ENCODE data around the gene RAD54L. TPM values are rescaled to one million over a fixed set of nuclear protein-coding genes. Genes with fewer than 3 reads are reported as not detected.

The RAD54L gene
- total RNA-seq, 6 donors from 2014 or later = 0.78 to 2.4 (median 1.6) TPM; not detected in 2

GRCh38 chr1:46262508-46262907 is 14.9 kb downstream of the RAD54L start:
- Histone ChIP-seq H3K27me3 (no peaks in the 10 kb centered on the region), H3K9me3 (no peaks in the 10 kb centered on the region), H3K4me3 (no peak overlapping the region), H3K4me1 (no peaks in the 10 kb centered on the region), H3K27ac (no peak overlapping the region), H3K36me3 (no peaks in the 10 kb centered on the region)
- no peak for DNase-seq
- TF ChIP-seq EP300 (IDR thresholded peaks at IDR 0.05) = no peak
- no peak for TF ChIP-seq POLR2AphosphoS5 (IDR thresholded peaks at IDR 0.05)
- TF ChIP-seq CTCF (IDR thresholded peaks at IDR 0.05) = no peak
- TF ChIP-seq POLR2A (IDR thresholded peaks at IDR 0.05) = no peak
- ATAC-seq (ENCODE audit: low FRiP score in 2 of 2) = no peak
- 100% methylated on average over 1 of the region's 1 CpG for WGBS, 2 donors

GRCh38 chr1:46263146-46263545 is 15.6 kb downstream of the RAD54L start:
- ATAC-seq (ENCODE audit: low FRiP score in 2 of 2) (no peak), DNase-seq (no peak)
- no peak overlapping the region for H3K4me3 ChIP-seq
- no peaks in the 10 kb centered on the region for H3K36me3 ChIP-seq
- no peaks in the 10 kb centered on the region for H3K9me3 ChIP-seq
- H3K27me3 ChIP-seq = no peaks in the 10 kb centered on the region
- H3K4me1 ChIP-seq = no peaks in the 10 kb centered on the region
- no peak for TF ChIP-seq POLR2AphosphoS5 (IDR thresholded peaks at IDR 0.05)
- no peak overlapping the region for H3K27ac ChIP-seq
- WGBS, 2 donors = 87 to 91% methylated on average over 2 of the region's 2 CpGs

DNA sequence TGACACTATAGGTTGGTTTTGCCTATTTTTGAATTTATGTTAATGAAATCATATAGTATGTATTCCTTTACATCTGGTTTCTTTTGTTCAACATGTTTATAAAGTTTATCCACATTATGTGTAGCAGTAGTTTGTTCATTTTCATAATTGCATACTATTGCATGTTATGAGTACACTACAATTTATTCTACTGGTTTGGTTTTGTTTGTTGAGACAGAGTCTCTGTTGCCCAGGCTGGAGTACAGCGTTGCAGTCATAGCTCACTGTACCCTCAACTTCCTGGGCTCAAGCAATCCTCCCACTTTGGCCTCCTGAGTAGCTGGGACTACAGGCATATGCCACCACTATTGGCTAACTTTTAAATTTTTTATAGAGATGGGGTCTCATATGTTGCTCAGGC is 21.0 kb downstream of the RAD54L start:
- H3K27me3 ChIP-seq = no peaks in the 10 kb centered on the region
- H3K36me3 ChIP-seq = no peaks in the 10 kb centered on the region
- TF ChIP-seq POLR2A (IDR thresholded peaks at IDR 0.05) (no peak), EP300 (IDR thresholded peaks at IDR 0.05) (no peak), POLR2AphosphoS5 (IDR thresholded peaks at IDR 0.05) (no peak), CTCF (IDR thresholded peaks at IDR 0.05) (no peak)
- no peaks in the 10 kb centered on the region for H3K9me3 ChIP-seq
- no peaks in the 10 kb centered on the region for H3K4me1 ChIP-seq
- H3K27ac ChIP-seq = no peak overlapping the region
- ATAC-seq (ENCODE audit: low FRiP score in 2 of 2) (no peak), DNase-seq (no peak)
- 89 to 93% methylated on average over 1 of the region's 1 CpG for WGBS, 2 donors
- no peak overlapping the region for H3K4me3 ChIP-seq

DNA sequence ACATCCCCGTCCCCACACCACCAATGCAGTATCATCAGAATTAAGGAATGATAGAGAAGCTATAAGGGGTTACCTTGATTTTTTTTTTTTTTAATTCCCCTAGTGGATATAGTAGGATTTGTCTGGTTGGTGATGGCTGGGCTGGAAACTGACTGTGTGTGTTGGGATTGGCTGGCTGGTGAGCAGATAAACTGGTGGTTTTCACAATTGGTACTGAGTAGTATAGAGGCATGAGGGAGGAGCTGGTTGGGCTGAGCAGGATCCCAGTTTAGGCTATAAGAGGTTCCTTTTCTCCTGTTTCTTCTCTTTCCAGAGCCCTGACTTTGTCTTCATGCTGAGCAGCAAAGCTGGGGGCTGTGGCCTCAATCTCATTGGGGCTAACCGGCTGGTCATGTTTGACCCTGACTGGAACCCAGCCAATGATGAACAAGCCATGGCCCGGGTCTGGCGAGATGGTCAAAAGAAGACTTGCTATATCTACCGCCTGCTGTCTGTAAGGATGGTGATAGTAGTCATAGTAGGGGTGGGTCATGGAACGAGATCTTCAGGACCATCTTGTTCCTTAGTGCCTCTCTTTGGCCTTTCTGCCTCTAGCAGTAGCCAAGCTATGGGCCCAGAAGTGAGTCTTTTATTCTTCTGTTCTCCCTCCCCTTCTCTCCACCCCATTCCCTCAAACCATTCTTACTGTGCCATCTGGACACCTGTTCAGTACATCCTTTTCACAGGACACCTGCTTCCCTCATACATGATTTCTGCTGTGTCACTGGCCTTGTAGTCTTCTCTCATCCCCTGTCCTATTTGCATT is 26.9 kb downstream of the RAD54L start:
- ATAC-seq (ENCODE audit: low FRiP score in 2 of 2) (peak in 1 of 2 donors; percentile 32), DNase-seq (no peak)
- H3K9me3 ChIP-seq = no peaks in the 10 kb centered on the region
- no peaks in the 10 kb centered on the region for H3K4me1 ChIP-seq
- WGBS, 2 donors = 98 to 99% methylated on average over 6 of the region's 6 CpGs
- H3K4me3 ChIP-seq = no peak overlapping the region
- no peaks in the 10 kb centered on the region for H3K27me3 ChIP-seq
- peaks cover 0 to 19% (median 14%) of the 10 kb centered on the region in 4 donors for H3K36me3 ChIP-seq
- TF ChIP-seq POLR2AphosphoS5 (IDR thresholded peaks at IDR 0.05) = no peak
- no peak overlapping the region for H3K27ac ChIP-seq

GRCh38 chr1:46275030-46275337 is 27.4 kb downstream of the RAD54L start:
- Histone ChIP-seq H3K4me1 (no peaks in the 10 kb centered on the region), H3K9me3 (no peaks in the 10 kb centered on the region), H3K36me3 (peaks cover 2 to 24% (median 20%) of the 10 kb centered on the region in 4 donors), H3K27ac (no peak overlapping the region), H3K27me3 (no peaks in the 10 kb centered on the region), H3K4me3 (no peak overlapping the region)
- DNase-seq (no peak), ATAC-seq (ENCODE audit: low FRiP score in 2 of 2) (no peak)
- 96 to 97% methylated on average over 6 of the region's 6 CpGs for WGBS, 2 donors
- TF ChIP-seq POLR2AphosphoS5 (IDR thresholded peaks at IDR 0.05) (no peak), CTCF (IDR thresholded peaks at IDR 0.05) (no peak), POLR2A (IDR thresholded peaks at IDR 0.05) (no peak), EP300 (IDR thresholded peaks at IDR 0.05) (no peak)
